ENCODE results near the gene ITPRIPL2. TPM values are rescaled to one million over a fixed set of nuclear protein-coding genes. Genes with fewer than 3 reads are reported as not detected.

ITPRIPL2 gene
- total RNA-seq, 4 donors from 2014 or later, result 22.9 to 79.3 (median 48.0) TPM

DNA sequence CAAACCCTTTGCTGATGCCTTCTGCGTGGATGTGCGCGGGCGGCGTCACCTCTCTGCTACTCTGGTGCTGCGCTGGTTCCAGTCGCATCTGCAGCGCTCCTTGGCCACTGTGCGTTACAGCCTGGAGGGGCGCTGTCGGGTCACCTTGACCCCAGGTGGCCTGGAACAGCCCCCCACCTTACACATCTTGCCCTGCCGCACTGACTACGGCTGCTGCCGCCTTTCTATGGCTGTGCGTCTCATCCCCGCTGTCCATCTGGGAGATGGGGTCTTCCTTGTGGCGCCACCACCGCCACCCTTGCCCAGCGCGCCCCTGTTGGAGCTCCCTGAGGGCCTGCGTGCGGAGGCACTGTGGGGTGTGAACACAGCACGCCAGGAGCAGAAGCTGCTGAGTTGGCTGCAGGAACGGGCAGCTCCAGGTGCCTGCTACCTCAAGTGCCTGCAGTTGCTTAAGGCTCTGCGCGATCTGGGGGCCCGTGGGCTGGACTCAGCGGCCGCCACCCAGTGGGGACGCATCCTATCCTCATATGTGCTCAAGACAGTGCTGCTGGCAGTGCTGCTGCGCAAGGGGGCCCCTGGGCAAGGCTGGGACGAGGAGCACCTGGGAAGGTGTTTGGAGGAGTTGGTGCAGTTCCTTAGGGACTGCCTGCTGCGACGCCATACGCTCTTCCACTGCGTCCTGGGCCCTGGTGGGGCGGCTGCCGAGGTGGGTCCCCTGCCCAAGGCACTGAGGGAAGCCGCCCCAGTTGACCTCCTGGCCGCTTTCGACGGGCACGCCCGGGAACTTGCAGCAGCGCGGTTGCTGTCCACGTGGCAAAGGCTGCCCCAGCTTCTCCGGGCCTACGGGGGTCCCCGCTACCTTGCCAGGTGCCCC lies 1.6 kb downstream of the ITPRIPL2 start:
- peak overlapping the region; percentile 93 to 96 (median 96) for H3K27ac ChIP-seq
- no peaks in the 10 kb centered on the region for H3K9me3 ChIP-seq
- no peaks in the 10 kb centered on the region for H3K36me3 ChIP-seq
- peak overlapping the region; percentile 51 to 87 (median 81) for H3K4me3 ChIP-seq
- TF ChIP-seq EP300 (IDR thresholded peaks at IDR 0.05; ENCODE audit: low read depth), result no peak
- TF ChIP-seq, protein P1, sequence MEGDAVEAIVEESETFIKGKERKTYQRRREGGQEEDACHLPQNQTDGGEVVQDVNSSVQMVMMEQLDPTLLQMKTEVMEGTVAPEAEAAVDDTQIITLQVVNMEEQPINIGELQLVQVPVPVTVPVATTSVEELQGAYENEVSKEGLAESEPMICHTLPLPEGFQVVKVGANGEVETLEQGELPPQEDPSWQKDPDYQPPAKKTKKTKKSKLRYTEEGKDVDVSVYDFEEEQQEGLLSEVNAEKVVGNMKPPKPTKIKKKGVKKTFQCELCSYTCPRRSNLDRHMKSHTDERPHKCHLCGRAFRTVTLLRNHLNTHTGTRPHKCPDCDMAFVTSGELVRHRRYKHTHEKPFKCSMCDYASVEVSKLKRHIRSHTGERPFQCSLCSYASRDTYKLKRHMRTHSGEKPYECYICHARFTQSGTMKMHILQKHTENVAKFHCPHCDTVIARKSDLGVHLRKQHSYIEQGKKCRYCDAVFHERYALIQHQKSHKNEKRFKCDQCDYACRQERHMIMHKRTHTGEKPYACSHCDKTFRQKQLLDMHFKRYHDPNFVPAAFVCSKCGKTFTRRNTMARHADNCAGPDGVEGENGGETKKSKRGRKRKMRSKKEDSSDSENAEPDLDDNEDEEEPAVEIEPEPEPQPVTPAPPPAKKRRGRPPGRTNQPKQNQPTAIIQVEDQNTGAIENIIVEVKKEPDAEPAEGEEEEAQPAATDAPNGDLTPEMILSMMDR (IDR thresholded peaks at IDR 0.05), result peak in 3 of 5 experiments; percentile 0 to 13 (median 6)
- no peak for TF ChIP-seq POLR2AphosphoS5 (IDR thresholded peaks at IDR 0.05)
- H3K4me1 ChIP-seq, result peaks cover 40 to 70% (median 53%) of the 10 kb centered on the region in 4 donors
- WGBS, 2 donors (ENCODE audit: low coverage in 1 of 2), result 84% methylated on average over 43 of the region's 50 CpGs; no CpG with 5 or more reads in 1 of the 2 donors
- intact Hi-C loops (cut with DNase I; ENCODE audit: low total_unique reads) (no loop called here), in situ Hi-C loops (cut with MboI; ENCODE audit: low pct_ligation_motif_present in 1 of 4, low pct_unique_long_range_greater_than_20kb in 1 of 4, low sequenced_read_pairs in 3 of 4) (no loop called here)
- no peaks in the 10 kb centered on the region for H3K27me3 ChIP-seq
- DNase-seq, result no peak

DNA sequence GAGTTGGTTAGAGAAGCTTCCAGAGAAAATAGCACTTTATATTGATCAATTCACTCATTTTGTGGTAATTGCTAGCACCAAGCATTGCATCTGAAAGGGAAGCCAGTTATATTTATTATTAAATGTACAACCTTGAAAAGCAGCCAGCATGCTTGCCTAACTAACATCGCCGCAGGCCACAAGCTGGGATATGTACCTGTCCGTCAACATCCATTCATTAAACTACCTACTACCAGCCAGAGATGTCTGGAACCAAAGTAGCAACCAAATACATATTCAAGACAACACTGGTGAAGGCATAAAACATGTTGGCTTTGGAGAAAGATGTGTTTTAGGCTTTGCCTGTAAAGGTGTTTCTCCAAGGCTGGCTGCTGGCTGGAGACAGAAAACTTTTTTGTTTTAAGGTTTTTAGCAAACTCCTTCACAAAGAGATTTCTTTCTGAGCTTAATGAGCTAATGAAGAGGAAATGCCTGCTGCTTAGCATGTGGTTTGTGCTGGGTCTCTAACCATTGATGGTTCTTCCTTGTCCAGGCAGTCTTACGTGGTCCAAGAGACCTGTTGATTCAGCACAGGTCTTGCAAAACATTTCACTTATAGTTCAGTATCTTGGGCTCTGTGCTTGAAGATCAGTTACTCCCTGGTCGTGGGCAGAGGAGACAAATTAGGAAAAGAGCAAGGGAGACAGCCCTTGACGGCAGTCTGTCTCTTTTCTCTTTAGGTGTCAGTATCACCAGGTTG lies 3.1 kb downstream of the ITPRIPL2 start:
- TF ChIP-seq, protein P1 (IDR thresholded peaks at IDR 0.05), result no peak
- TF ChIP-seq POLR2AphosphoS5 (IDR thresholded peaks at IDR 0.05) (no peak), EP300 (IDR thresholded peaks at IDR 0.05; ENCODE audit: low read depth) (no peak), POLR2A (IDR thresholded peaks at IDR 0.05) (no peak)
- Histone ChIP-seq H3K4me1 (peaks cover 40 to 73% (median 53%) of the 10 kb centered on the region in 4 donors), H3K9me3 (no peaks in the 10 kb centered on the region), H3K27ac (peak overlapping the region; percentile 83 to 96 (median 96)), H3K36me3 (no peaks in the 10 kb centered on the region), H3K27me3 (no peaks in the 10 kb centered on the region), H3K4me3 (peak overlapping the region in 1 of 4 donors; percentile 9)
- in situ Hi-C loops (cut with MboI; ENCODE audit: low pct_ligation_motif_present in 1 of 4, low pct_unique_long_range_greater_than_20kb in 1 of 4, low sequenced_read_pairs in 3 of 4) (no loop called here), intact Hi-C loops (cut with DNase I; ENCODE audit: low total_unique reads) (no loop called here)
- WGBS, 2 donors (ENCODE audit: low coverage in 1 of 2), result 53% methylated on average over 6 of the region's 6 CpGs
- no peak for DNase-seq

- Histone ChIP-seq H3K9me3 (no peaks in the 10 kb centered on the region), H3K27me3 (no peaks in the 10 kb centered on the region), H3K36me3 (no peaks in the 10 kb centered on the region), H3K4me3 (peak overlapping the region in 2 of 4 donors; percentile 2 to 33), H3K27ac (peak overlapping the region; percentile 83 to 96 (median 96)), H3K4me1 (peaks cover 40 to 68% (median 52%) of the 10 kb centered on the region in 4 donors)
- intact Hi-C loops (cut with DNase I; ENCODE audit: low total_unique reads), result no loop called here
- peak; percentile 34 for DNase-seq
- in situ Hi-C loops (cut with MboI; ENCODE audit: low pct_ligation_motif_present in 1 of 4, low pct_unique_long_range_greater_than_20kb in 1 of 4, low sequenced_read_pairs in 3 of 4), result no loop called here
- whole genome bisulfite sequencing, 2 donors (ENCODE audit: low coverage in 1 of 2), result 19 to 45% methylated on average over 5 to 6 of the region's 6 CpGs
- peak in 1 of 3 donors; percentile 35 for TF ChIP-seq POLR2AphosphoS5 (IDR thresholded peaks at IDR 0.05)
- TF ChIP-seq, protein P1 (IDR thresholded peaks at IDR 0.05), result no peak
Observed at GRCh38 chr16:19118938-19119431, 5.2 kb downstream of the ITPRIPL2 start.

DNA sequence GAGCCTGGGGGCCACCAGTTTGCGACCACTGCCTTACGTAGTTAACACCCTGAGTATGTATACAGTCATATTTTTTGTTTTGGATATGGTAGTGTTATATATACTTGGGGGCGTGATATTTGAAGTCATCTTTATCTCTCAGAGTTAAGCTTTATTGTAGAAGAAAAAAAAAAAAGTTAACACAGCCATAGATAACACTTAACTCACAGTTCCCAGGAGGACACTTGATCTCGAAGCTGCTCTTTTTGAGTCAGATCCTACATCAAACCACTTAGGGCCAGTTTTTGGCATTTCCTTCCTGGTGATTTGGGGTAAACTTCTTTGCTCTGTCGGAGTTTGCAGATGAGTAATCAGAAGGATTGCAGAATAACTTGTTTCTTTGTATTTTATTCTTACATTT lies 5.8 kb downstream of the ITPRIPL2 start:
- peak overlapping the region in 1 of 4 donors; percentile 33 for H3K4me3 ChIP-seq
- TF ChIP-seq POLR2A (IDR thresholded peaks at IDR 0.05) (no peak), EP300 (IDR thresholded peaks at IDR 0.05; ENCODE audit: low read depth) (no peak), POLR2AphosphoS5 (IDR thresholded peaks at IDR 0.05) (no peak)
- TF ChIP-seq, protein P1 (IDR thresholded peaks at IDR 0.05), result no peak
- H3K36me3 ChIP-seq, result no peaks in the 10 kb centered on the region
- no peak for DNase-seq
- 45 to 47% methylated on average over 5 of the region's 5 CpGs for WGBS, 2 donors (ENCODE audit: low coverage in 1 of 2)
- intact Hi-C loops (cut with DNase I; ENCODE audit: low total_unique reads), result no loop called here
- peak overlapping the region; percentile 83 to 96 (median 96) for H3K27ac ChIP-seq
- H3K9me3 ChIP-seq, result no peaks in the 10 kb centered on the region
- in situ Hi-C loops (cut with MboI; ENCODE audit: low pct_ligation_motif_present in 1 of 4, low pct_unique_long_range_greater_than_20kb in 1 of 4, low sequenced_read_pairs in 3 of 4), result no loop called here
- H3K4me1 ChIP-seq, result peaks cover 39 to 74% (median 50%) of the 10 kb centered on the region in 4 donors
- no peaks in the 10 kb centered on the region for H3K27me3 ChIP-seq

Measured in transverse colon (tissue), 4 donors.